LNCaP clone FGC (cell line): ENCODE measurements around the gene CDKAL1.
"Not testable (repeated sequence)": the region's sequence is repeated elsewhere in the genome, so short reads cannot be mapped to it uniquely, and the experiment has no call there.

ENCODE experiments used
- DNase-seq: peaks from one replicate; pipeline ENCODE4 v3.0.0-alpha.2; 2011; ENCODE audit warnings: low read depth
- H3K4me3 ChIP-seq: 2 replicates; pipeline ENCODE4 v1.5.1; 2011; ENCODE audit warnings: mild to moderate bottlenecking, low read depth, low read length, control low read depth
- TF ChIP-seq, protein P1 (sequence below): IDR thresholded peaks from 2 replicates; pipeline ENCODE4 v1.5.1; 2012; ENCODE audit warnings: mild to moderate bottlenecking; ENCODE audit not compliant: control insufficient read depth, insufficient read depth; ENCODE audit errors: extremely low read depth

The CDKAL1 gene

GRCh38 chr6:21246075-21246474 is 711.8 kb downstream of the CDKAL1 start:
- TF ChIP-seq, protein P1, sequence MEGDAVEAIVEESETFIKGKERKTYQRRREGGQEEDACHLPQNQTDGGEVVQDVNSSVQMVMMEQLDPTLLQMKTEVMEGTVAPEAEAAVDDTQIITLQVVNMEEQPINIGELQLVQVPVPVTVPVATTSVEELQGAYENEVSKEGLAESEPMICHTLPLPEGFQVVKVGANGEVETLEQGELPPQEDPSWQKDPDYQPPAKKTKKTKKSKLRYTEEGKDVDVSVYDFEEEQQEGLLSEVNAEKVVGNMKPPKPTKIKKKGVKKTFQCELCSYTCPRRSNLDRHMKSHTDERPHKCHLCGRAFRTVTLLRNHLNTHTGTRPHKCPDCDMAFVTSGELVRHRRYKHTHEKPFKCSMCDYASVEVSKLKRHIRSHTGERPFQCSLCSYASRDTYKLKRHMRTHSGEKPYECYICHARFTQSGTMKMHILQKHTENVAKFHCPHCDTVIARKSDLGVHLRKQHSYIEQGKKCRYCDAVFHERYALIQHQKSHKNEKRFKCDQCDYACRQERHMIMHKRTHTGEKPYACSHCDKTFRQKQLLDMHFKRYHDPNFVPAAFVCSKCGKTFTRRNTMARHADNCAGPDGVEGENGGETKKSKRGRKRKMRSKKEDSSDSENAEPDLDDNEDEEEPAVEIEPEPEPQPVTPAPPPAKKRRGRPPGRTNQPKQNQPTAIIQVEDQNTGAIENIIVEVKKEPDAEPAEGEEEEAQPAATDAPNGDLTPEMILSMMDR, result no peak
- DNase-seq, result no peak
- no peak overlapping the region for H3K4me3 ChIP-seq

GRCh38 chr6:21254460-21254859 is 720.2 kb downstream of the CDKAL1 start:
- DNase-seq, H3K4me3 ChIP-seq: not testable (repeated sequence)

- H3K4me3 ChIP-seq, result no peak overlapping the region
- no peak for DNase-seq
- TF ChIP-seq, protein P1, result no peak
Observed at GRCh38 chr6:21256197-21256596, 721.9 kb downstream of the CDKAL1 start.

- no peak overlapping the region for H3K4me3 ChIP-seq
- TF ChIP-seq, protein P1, result no peak
- no peak for DNase-seq
Observed at GRCh38 chr6:21257125-21257524, 722.9 kb downstream of the CDKAL1 start.

GRCh38 chr6:21258665-21259064 is 724.4 kb downstream of the CDKAL1 start:
- TF ChIP-seq, protein P1, result no peak
- DNase-seq, result no peak
- no peak overlapping the region for H3K4me3 ChIP-seq

DNA sequence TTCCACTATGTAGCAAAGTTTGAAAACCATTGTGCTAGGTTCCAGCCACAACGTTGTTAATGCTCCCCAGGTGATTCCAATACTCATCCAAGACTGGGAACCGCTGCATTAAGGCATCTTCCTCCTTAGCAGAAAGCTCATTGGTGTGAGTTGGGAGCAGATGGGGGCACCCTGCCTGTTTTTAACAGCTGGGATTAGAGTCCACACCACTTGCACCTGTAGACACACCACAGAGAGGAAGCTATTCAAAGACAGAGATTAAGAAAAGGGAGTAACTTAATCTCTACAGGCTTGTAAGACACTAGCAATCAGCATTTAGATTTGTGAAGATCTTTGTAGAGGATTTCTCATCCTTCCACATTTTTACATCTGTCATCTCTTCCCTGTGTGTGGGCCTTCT is 725.4 kb downstream of the CDKAL1 start:
- H3K4me3 ChIP-seq, result no peak overlapping the region
- no peak for DNase-seq
- TF ChIP-seq, protein P1, result no peak

- DNase-seq, result no peak
- TF ChIP-seq, protein P1, result no peak
- no peak overlapping the region for H3K4me3 ChIP-seq
Observed at GRCh38 chr6:21262504-21262903, 728.2 kb downstream of the CDKAL1 start.
